MM.1S (cell line): ENCODE data around the gene CHST11.

Experiments
- DNase-seq: peaks from one replicate; pipeline ENCODE4 v3.0.0-alpha.2; 2015
- H2AFZ ChIP-seq: fragments of 300-600 bp; sonication (generic); 2 replicates; pipeline ENCODE4 v1.6.0; 2016; ENCODE audit warnings: antibody characterized with exemption, low read length
- H3F3A ChIP-seq: fragments of 300-600 bp; sonication (generic); 2 replicates; pipeline ENCODE4 v1.6.1; 2016; ENCODE audit warnings: mild to moderate bottlenecking, antibody characterized with exemption, low read length, moderate library complexity, mixed read lengths; ENCODE audit not compliant: insufficient read depth
- H3K27ac ChIP-seq: fragments of 300-600 bp; sonication (generic); 2 replicates; pipeline ENCODE4 v1.5.1; 2016; ENCODE audit warnings: mild to moderate bottlenecking, low read length
- H3K27me3 ChIP-seq: fragments of 300-600 bp; sonication (generic); replicated peaks from 2 replicates; pipeline ENCODE4 v1.6.0; 2016; ENCODE audit warnings: low read length; ENCODE audit not compliant: insufficient read depth
- H3K36me3 ChIP-seq: fragments of 300-600 bp; sonication (generic); replicated peaks from 2 replicates; pipeline ENCODE4 v1.6.1; 2016; ENCODE audit warnings: mild to moderate bottlenecking, low read length, mixed read lengths; ENCODE audit not compliant: insufficient read depth
- H3K4me1 ChIP-seq: fragments of 300-600 bp; sonication (generic); 2 replicates; pipeline ENCODE4 v1.6.1; 2016; ENCODE audit warnings: low read length, mixed read lengths
- H3K4me2 ChIP-seq: fragments of 300-600 bp; sonication (generic); 2 replicates; pipeline ENCODE4 v1.6.0; 2016; ENCODE audit warnings: low read depth, low read length
- H3K4me3 ChIP-seq: fragments of 300-600 bp; sonication (generic); 2 replicates; pipeline ENCODE4 v1.5.1; 2016; ENCODE audit warnings: low read length, mixed read lengths
- H3K79me2 ChIP-seq: fragments of 300-600 bp; sonication (generic); 2 replicates; pipeline ENCODE4 v1.6.1; 2016; ENCODE audit warnings: mixed run types, low read length, mixed read lengths
- H3K9ac ChIP-seq: fragments of 300-600 bp; sonication (generic); 2 replicates; pipeline ENCODE4 v1.6.1; 2016; ENCODE audit warnings: low read length, mixed read lengths
- H3K9me2 ChIP-seq: fragments of 300-600 bp; sonication (generic); replicated peaks from 2 replicates; pipeline ENCODE4 v1.6.1; 2016; ENCODE audit warnings: mild to moderate bottlenecking, low read length, mixed read lengths; ENCODE audit not compliant: insufficient read depth
- H3K9me3 ChIP-seq: fragments of 300-600 bp; sonication (generic); replicated peaks from 2 replicates; pipeline ENCODE4 v1.6.1; 2016; ENCODE audit warnings: mild to moderate bottlenecking, low read length, mixed read lengths; ENCODE audit not compliant: insufficient read depth
- H4K20me1 ChIP-seq: fragments of 300-600 bp; sonication (generic); 2 replicates; pipeline ENCODE4 v1.6.1; 2016; ENCODE audit warnings: mild to moderate bottlenecking, low read length, moderate library complexity, mixed read lengths; ENCODE audit not compliant: insufficient read depth
- EZH2 ChIP-seq: fragments of 300-600 bp; sonication (generic); optimal IDR thresholded peaks from 2 replicates; pipeline ENCODE3; 2017; ENCODE audit warnings: low read depth, mild to moderate bottlenecking, antibody characterized with exemption, low read length, mixed read lengths
- EZH2phosphoT487 ChIP-seq: fragments of 300-600 bp; sonication (generic); IDR thresholded peaks from 2 replicates; pipeline ENCODE4 v1.6.1; 2018; ENCODE audit warnings: antibody characterized with exemption, low read length
- TF ChIP-seq, protein P1 (sequence below): fragments of 300-600 bp; sonication (generic); IDR thresholded peaks from 2 replicates; pipeline ENCODE4 v1.5.1; 2016; ENCODE audit warnings: antibody characterized with exemption, low read length, mixed read lengths

The CHST11 gene

DNA sequence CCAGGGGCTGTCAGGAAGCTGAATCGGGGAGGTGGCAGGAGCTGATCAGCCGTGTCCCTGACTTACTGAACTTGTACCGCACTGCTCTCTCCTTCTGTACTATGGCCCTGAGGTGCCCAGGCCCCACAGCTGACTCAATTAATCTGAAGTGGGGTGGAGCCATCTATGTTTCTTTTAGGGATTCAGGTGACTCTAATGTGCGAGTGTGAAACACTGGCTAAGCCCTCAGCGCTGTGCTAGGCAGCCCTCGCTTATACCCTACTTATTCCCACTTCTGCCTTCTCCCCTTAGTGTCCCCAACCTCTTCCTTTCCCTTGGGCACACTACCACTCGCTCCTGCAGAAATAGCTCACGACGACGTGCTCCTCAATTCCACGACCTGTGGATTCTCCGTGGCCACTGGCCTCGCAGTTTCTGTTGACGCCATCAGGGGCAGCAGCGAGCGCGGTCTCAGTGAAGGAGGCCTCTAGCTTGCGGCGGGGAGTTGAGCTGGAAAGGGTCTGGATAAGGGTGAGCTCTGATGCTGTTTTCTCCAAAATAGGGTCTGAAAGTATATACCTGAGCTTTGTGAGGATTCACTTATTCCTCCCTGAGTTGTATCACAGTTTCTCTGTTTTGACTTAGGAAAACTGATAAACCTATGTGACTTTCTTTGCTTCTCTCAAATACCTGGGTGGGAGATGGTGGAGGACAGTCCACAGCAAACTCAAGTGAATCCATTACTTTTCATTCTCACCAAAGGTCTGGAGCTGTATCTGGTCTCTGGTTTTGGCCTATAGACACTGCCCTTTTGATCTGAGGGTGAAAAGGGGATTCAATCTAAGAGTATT, 333.8 kb downstream of the CHST11 start:
- Histone ChIP-seq H3K27me3 (no peaks in the 10 kb centered on the region), H3K4me1 (no peaks in the 10 kb centered on the region), H3F3A (no peaks in the 10 kb centered on the region), H3K27ac (no peak overlapping the region), H2AFZ (no peak overlapping the region), H3K79me2 (no peaks in the 10 kb centered on the region), H4K20me1 (no peaks in the 10 kb centered on the region), H3K9me2 (no peaks in the 10 kb centered on the region), H3K4me3 (no peak overlapping the region), H3K9ac (no peak overlapping the region), H3K36me3 (no peaks in the 10 kb centered on the region), H3K9me3 (no peaks in the 10 kb centered on the region), H3K4me2 (no peak overlapping the region)
- no peak for DNase-seq
- TF ChIP-seq EZH2 (no peak), EZH2phosphoT487 (no peak)
- TF ChIP-seq, protein P1, sequence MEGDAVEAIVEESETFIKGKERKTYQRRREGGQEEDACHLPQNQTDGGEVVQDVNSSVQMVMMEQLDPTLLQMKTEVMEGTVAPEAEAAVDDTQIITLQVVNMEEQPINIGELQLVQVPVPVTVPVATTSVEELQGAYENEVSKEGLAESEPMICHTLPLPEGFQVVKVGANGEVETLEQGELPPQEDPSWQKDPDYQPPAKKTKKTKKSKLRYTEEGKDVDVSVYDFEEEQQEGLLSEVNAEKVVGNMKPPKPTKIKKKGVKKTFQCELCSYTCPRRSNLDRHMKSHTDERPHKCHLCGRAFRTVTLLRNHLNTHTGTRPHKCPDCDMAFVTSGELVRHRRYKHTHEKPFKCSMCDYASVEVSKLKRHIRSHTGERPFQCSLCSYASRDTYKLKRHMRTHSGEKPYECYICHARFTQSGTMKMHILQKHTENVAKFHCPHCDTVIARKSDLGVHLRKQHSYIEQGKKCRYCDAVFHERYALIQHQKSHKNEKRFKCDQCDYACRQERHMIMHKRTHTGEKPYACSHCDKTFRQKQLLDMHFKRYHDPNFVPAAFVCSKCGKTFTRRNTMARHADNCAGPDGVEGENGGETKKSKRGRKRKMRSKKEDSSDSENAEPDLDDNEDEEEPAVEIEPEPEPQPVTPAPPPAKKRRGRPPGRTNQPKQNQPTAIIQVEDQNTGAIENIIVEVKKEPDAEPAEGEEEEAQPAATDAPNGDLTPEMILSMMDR = peak; percentile 48

DNA sequence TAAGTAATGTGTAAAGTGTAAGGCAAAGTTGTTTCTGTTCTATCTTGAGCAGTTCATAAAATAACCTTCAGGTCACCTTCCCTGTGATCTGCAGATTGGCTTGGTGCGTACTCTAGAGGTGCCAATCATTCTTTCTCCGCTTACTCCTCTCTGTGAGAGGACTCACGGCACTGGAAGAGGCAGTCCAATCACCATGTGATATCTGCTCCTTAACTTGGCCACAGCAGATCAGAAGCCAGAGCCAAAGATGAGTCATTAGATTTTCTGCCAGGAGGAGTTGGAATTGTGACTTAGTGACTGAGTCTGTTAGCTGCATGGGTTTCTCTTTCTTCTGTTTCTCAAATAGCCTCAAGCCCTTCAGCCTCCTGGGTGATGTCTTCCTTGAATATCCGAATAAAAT, 335.8 kb downstream of the CHST11 start:
- Histone ChIP-seq H3F3A (no peaks in the 10 kb centered on the region), H3K27ac (no peak overlapping the region), H3K79me2 (no peaks in the 10 kb centered on the region), H4K20me1 (no peaks in the 10 kb centered on the region), H3K4me1 (no peaks in the 10 kb centered on the region), H2AFZ (no peak overlapping the region), H3K9me2 (no peaks in the 10 kb centered on the region), H3K4me3 (no peak overlapping the region), H3K4me2 (no peak overlapping the region), H3K9ac (no peak overlapping the region), H3K27me3 (no peaks in the 10 kb centered on the region), H3K36me3 (no peaks in the 10 kb centered on the region), H3K9me3 (no peaks in the 10 kb centered on the region)
- DNase-seq = no peak
- no peak for TF ChIP-seq EZH2
- no peak for TF ChIP-seq EZH2phosphoT487
- TF ChIP-seq, protein P1 = no peak

DNA sequence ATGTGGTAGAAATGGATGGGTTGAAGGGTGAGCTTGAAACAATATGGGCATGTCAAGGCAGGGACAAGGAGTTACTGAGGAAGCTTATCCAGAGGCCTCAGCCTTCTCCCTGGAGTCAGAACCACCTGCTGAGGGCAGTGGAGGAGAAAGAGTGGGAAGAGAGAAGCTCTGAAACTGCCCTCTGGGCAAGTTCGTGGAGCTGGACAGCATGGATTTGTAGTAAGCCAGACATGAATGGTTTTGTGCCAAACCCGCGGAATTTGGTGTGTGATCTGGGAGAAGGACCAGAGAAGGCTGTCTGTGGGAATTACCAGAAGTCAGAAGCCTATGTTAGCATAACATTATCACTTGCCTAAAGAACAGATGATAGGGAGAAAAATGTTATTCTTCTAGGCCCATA, 336.5 kb downstream of the CHST11 start:
- no peak overlapping the region for H3K4me2 ChIP-seq
- H2AFZ ChIP-seq = no peak overlapping the region
- DNase-seq = no peak
- no peaks in the 10 kb centered on the region for H3K36me3 ChIP-seq
- H3K9me3 ChIP-seq = no peaks in the 10 kb centered on the region
- TF ChIP-seq EZH2 (no peak), EZH2phosphoT487 (no peak)
- TF ChIP-seq, protein P1 = no peak
- H3K27ac ChIP-seq = no peak overlapping the region
- no peak overlapping the region for H3K4me3 ChIP-seq
- no peaks in the 10 kb centered on the region for H4K20me1 ChIP-seq
- no peaks in the 10 kb centered on the region for H3K79me2 ChIP-seq
- H3K9me2 ChIP-seq = no peaks in the 10 kb centered on the region
- no peaks in the 10 kb centered on the region for H3F3A ChIP-seq
- no peaks in the 10 kb centered on the region for H3K27me3 ChIP-seq
- no peak overlapping the region for H3K9ac ChIP-seq
- H3K4me1 ChIP-seq = no peaks in the 10 kb centered on the region
